Measurements from ENCODE around the gene NPLOC4. TPM values are rescaled to one million over a fixed set of nuclear protein-coding genes. Genes with fewer than 3 reads are reported as not detected.

The NPLOC4 gene
- total and polyA plus RNA-seq, 4 donors = 26.7 to 94.3 (median 70.6) TPM

DNA sequence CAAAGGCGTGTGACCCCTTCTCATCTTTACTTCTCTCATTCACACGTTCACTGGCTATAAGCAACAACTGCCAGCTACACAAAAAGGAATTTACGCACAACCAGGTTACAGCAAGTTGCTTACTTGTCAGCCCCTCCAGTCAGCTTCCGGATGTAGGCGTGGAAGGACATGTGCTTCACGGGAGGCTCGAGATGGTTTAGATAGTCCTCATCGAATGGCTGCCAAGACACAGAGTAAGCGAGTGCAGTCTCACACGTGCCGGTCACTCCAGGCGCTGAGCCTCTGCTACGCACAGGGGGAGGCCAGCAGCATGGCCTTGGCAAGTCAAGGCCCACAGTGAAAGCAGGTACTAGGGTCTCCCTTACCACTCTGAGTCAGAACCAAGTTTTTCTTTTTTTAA, 28.3 kb downstream of the NPLOC4 start:
- ATAC-seq (ENCODE audit: low FRiP score) (no peak), DNase-seq (no peak)

GRCh38 chr17:81608082-81608481, 28.8 kb downstream of the NPLOC4 start:
- no peak overlapping the region for H3K4me3 ChIP-seq (ENCODE audit: low read length in 2 of 2)
- no peaks in the 10 kb centered on the region for H3K9me3 ChIP-seq (ENCODE audit: control insufficient read depth, low read length)
- intact Hi-C loops (cut with DNase I) = loop anchor here in 1 of 2 donors (5.0 to 10.0 kb wide), 2 partner anchors 213 to 356 kb away; partner anchors contain the start of gene BAHCC1
- H3K4me1 ChIP-seq (ENCODE audit: control insufficient read depth in 1 of 2, insufficient read depth in 2 of 2, low read length in 2 of 2) = no peaks in the 10 kb centered on the region
- DNase-seq = no peak
- H3K27me3 ChIP-seq (ENCODE audit: control insufficient read depth in 1 of 2, insufficient read depth in 2 of 2, low read length in 1 of 2) = no peaks in the 10 kb centered on the region
- ATAC-seq (ENCODE audit: low FRiP score) = no peak
- WGBS, 2 donors = 95 to 96% methylated on average over 4 of the region's 4 CpGs
- H3K27ac ChIP-seq (ENCODE audit: low read depth in 1 of 2, low read length in 2 of 2) = no peak overlapping the region
- H3K36me3 ChIP-seq (ENCODE audit: control insufficient read depth in 1 of 2, insufficient read depth in 2 of 2, low read length in 1 of 2) = peaks cover 0 to 16% of the 10 kb centered on the region in 2 donors

More for the DNA sequence above, 28.3 kb downstream of the NPLOC4 start:
- intact Hi-C loops (cut with DNase I) = loop anchor here in 1 of 2 donors (5.0 to 10.0 kb wide), 2 partner anchors 214 to 356 kb away; partner anchors contain the start of gene BAHCC1
- H3K36me3 ChIP-seq (ENCODE audit: control insufficient read depth in 1 of 2, insufficient read depth in 2 of 2, low read length in 1 of 2) = peaks cover 0 to 16% of the 10 kb centered on the region in 2 donors
- no peak overlapping the region for H3K4me3 ChIP-seq (ENCODE audit: low read length in 2 of 2)
- no peaks in the 10 kb centered on the region for H3K9me3 ChIP-seq (ENCODE audit: control insufficient read depth, low read length)
- H3K27me3 ChIP-seq (ENCODE audit: control insufficient read depth in 1 of 2, insufficient read depth in 2 of 2, low read length in 1 of 2) = no peaks in the 10 kb centered on the region
- H3K27ac ChIP-seq (ENCODE audit: low read depth in 1 of 2, low read length in 2 of 2) = no peak overlapping the region
- H3K4me1 ChIP-seq (ENCODE audit: control insufficient read depth in 1 of 2, insufficient read depth in 2 of 2, low read length in 2 of 2) = no peaks in the 10 kb centered on the region
- 88 to 91% methylated on average over 13 of the region's 13 CpGs for WGBS, 2 donors

DNA sequence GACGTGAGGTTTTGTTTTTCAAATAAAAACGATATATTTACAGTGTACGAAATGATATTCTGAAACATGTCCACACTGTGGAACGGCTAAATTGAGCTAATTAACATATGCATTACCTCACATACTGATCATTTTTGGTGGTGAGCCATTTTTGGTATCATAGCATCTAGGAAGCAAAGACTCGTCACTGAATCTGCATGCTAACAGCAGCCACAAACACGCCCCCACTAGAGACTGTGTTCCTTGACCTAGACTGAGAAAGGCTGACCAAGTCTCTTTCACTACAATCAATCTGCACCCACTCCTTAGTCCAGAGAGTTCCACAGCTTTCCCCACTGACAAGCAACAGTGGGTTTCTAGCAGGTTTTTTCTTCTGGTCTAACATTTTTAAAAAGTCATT, 29.5 kb downstream of the NPLOC4 start:
- 63 to 70% methylated on average over 6 of the region's 6 CpGs for WGBS, 2 donors
- Histone ChIP-seq H3K4me3 (ENCODE audit: low read length in 2 of 2) (no peak overlapping the region), H3K27me3 (ENCODE audit: control insufficient read depth in 1 of 2, insufficient read depth in 2 of 2, low read length in 1 of 2) (no peaks in the 10 kb centered on the region), H3K9me3 (ENCODE audit: control insufficient read depth, low read length) (no peaks in the 10 kb centered on the region), H3K4me1 (ENCODE audit: control insufficient read depth in 1 of 2, insufficient read depth in 2 of 2, low read length in 2 of 2) (no peaks in the 10 kb centered on the region), H3K36me3 (ENCODE audit: control insufficient read depth in 1 of 2, insufficient read depth in 2 of 2, low read length in 1 of 2) (peaks cover 0 to 16% of the 10 kb centered on the region in 2 donors), H3K27ac (ENCODE audit: low read depth in 1 of 2, low read length in 2 of 2) (no peak overlapping the region)
- intact Hi-C loops (cut with DNase I) = loop anchor here in 1 of 2 donors (5.0 to 10.0 kb wide), 2 partner anchors 213 to 355 kb away; partner anchors contain the start of gene BAHCC1
- ATAC-seq (ENCODE audit: low FRiP score) (no peak), DNase-seq (no peak)

- no peak overlapping the region for H3K4me3 ChIP-seq (ENCODE audit: low read length in 2 of 2)
- no peaks in the 10 kb centered on the region for H3K27me3 ChIP-seq (ENCODE audit: control insufficient read depth in 1 of 2, insufficient read depth in 2 of 2, low read length in 1 of 2)
- H3K27ac ChIP-seq (ENCODE audit: low read depth in 1 of 2, low read length in 2 of 2) = no peak overlapping the region
- DNase-seq (no peak), ATAC-seq (ENCODE audit: low FRiP score) (no peak)
- 59 to 64% methylated on average over 11 of the region's 11 CpGs for WGBS, 2 donors
- intact Hi-C loops (cut with DNase I) = loop anchor here (5.0 to 10.0 kb wide), 3 partner anchors 87 to 352 kb away; partner anchors contain the start of gene BAHCC1 (in 1 of the 2)
- H3K36me3 ChIP-seq (ENCODE audit: control insufficient read depth in 1 of 2, insufficient read depth in 2 of 2, low read length in 1 of 2) = peaks cover 0 to 15% of the 10 kb centered on the region in 2 donors
- H3K9me3 ChIP-seq (ENCODE audit: control insufficient read depth, low read length) = no peaks in the 10 kb centered on the region
- no peaks in the 10 kb centered on the region for H3K4me1 ChIP-seq (ENCODE audit: control insufficient read depth in 1 of 2, insufficient read depth in 2 of 2, low read length in 2 of 2)
These were observed 32.9 kb downstream of the NPLOC4 start for GRCh38 chr17:81603846-81604610.

GRCh38 chr17:81601525-81602120, 35.3 kb downstream of the NPLOC4 start:
- no peaks in the 10 kb centered on the region for H3K9me3 ChIP-seq (ENCODE audit: control insufficient read depth, low read length)
- peaks cover 0 to 13% of the 10 kb centered on the region in 2 donors for H3K36me3 ChIP-seq (ENCODE audit: control insufficient read depth in 1 of 2, insufficient read depth in 2 of 2, low read length in 1 of 2)
- no peak overlapping the region for H3K27ac ChIP-seq (ENCODE audit: low read depth in 1 of 2, low read length in 2 of 2)
- 22 to 31% methylated on average over 9 of the region's 9 CpGs for WGBS, 2 donors
- no peaks in the 10 kb centered on the region for H3K27me3 ChIP-seq (ENCODE audit: control insufficient read depth in 1 of 2, insufficient read depth in 2 of 2, low read length in 1 of 2)
- H3K4me3 ChIP-seq (ENCODE audit: low read length in 2 of 2) = no peak overlapping the region
- H3K4me1 ChIP-seq (ENCODE audit: control insufficient read depth in 1 of 2, insufficient read depth in 2 of 2, low read length in 2 of 2) = no peaks in the 10 kb centered on the region
- intact Hi-C loops (cut with DNase I) = loop anchor here (5.0 to 10.0 kb wide), 3 partner anchors 84 to 349 kb away; partner anchors contain the start of gene BAHCC1 (in 1 of the 2)
- ATAC-seq (ENCODE audit: low FRiP score) = peak; percentile 82
- peak in 1 of 2 donors; percentile 41 for DNase-seq

DNA sequence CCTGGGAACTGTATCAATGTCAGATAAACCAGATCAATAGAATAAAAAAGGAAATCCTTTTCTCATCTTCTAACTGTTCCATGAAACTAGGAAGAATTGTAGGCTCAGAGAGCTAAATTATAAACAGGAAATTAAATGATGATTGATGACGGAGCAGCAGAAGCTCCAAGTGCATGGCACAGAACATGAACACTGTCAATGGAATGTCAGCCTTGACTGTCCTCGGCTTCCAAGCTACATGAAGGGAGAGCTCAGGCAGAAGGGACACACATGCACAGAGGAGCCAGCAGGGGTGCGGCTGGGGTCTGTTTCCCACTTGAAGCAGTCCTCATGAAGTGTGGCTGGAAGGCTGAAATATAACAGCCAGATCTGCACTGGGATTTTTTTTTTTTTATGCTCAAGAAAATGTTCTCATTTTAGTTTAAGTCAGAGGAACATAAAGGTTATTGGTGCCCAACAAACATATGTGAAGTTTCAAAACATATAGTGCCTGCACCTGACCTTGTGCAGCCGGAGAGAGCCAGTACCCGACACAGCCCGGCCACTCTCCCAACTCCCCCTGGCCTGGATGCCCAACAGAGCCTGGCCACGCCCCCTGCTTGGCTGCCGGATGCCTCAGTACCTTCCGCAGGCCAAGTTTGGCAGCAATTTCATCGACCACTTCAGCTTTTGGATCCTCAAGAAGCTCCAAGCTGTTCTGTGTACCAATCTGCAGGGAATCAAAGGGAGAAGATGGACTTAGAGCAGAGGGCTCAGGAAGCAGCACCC, 37.0 kb downstream of the NPLOC4 start:
- intact Hi-C loops (cut with DNase I) = loop anchor here (5.0 to 10.0 kb wide), 4 partner anchors 43 to 348 kb away; partner anchors contain the start of gene BAHCC1 (in 1 of the 2)
- peaks cover 0 to 11% of the 10 kb centered on the region in 2 donors for H3K36me3 ChIP-seq (ENCODE audit: control insufficient read depth in 1 of 2, insufficient read depth in 2 of 2, low read length in 1 of 2)
- ATAC-seq (ENCODE audit: low FRiP score) (no peak), DNase-seq (peak; percentile 64 to 83)
- no peak overlapping the region for H3K4me3 ChIP-seq (ENCODE audit: low read length in 2 of 2)
- H3K27me3 ChIP-seq (ENCODE audit: control insufficient read depth in 1 of 2, insufficient read depth in 2 of 2, low read length in 1 of 2) = no peaks in the 10 kb centered on the region
- H3K4me1 ChIP-seq (ENCODE audit: control insufficient read depth in 1 of 2, insufficient read depth in 2 of 2, low read length in 2 of 2) = no peaks in the 10 kb centered on the region
- peak overlapping the region in 1 of 2 donors; percentile 51 for H3K27ac ChIP-seq (ENCODE audit: low read depth in 1 of 2, low read length in 2 of 2)
- WGBS, 2 donors = 13 to 22% methylated on average over 10 of the region's 10 CpGs
- no peaks in the 10 kb centered on the region for H3K9me3 ChIP-seq (ENCODE audit: control insufficient read depth, low read length)

DNA sequence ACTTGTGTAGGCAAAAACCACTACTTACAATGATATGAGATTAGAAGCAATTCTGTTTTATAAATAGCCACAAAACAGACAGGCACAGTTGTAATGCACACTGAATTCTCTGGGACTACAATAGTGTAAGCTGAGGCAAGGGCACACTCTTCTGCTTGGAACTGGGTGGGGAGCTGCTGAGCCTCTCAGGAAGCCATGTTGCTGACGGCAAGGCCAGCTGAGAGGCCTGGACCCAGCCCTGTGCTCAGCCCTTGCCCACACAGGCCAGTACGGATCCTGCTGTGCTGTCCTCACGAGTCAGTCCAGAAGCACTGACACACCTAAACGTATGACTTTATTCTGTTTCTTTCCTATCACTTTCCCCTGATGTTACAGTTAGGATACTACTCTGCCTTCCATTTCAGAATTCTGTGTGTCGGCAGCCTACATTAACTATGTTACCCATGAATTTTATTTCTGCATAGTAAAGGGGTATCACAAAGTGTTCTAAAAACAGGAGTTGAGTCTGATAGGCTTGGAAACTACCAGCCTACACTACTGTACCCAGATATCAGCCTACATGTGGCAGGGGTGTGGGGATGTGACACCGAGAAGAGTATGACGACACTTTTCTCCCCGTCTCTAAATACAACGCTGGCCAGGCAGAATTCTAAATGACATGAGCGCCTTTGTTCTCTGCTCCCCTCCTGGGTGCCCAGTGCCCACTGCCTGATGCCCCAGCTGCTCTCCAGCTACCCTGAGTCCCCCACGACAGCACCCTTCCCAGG, 43.6 kb downstream of the NPLOC4 start:
- intact Hi-C loops (cut with DNase I) = no loop called here
- no peak for DNase-seq
- H3K36me3 ChIP-seq (ENCODE audit: control insufficient read depth in 1 of 2, insufficient read depth in 2 of 2, low read length in 1 of 2) = peaks cover 0 to 5% of the 10 kb centered on the region in 2 donors

DNA sequence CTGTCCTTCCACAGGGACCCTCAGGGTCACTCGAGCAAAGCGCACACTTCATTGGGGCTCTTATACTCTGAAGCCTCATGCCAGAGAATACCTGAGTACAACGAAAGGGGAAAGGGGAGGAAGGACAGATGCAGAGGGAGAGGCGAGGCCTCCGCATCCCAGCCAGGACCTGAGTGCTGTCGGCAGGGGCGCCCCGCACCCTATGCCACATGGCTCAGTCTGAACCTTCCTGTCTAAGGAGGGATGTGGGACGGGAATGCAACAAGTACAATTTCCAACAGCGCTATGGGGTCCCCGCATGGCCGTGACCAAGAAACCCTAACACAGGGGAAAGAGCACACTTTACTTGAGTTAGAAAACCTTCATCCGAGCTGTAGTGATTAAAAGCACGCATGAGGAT, 44.9 kb downstream of the NPLOC4 start:
- no peak overlapping the region for H3K27ac ChIP-seq (ENCODE audit: low read depth in 1 of 2, low read length in 2 of 2)
- no peak for ATAC-seq (ENCODE audit: low FRiP score)
- H3K4me1 ChIP-seq (ENCODE audit: control insufficient read depth in 1 of 2, insufficient read depth in 2 of 2, low read length in 2 of 2) = no peaks in the 10 kb centered on the region
- no peak overlapping the region for H3K4me3 ChIP-seq (ENCODE audit: low read length in 2 of 2)
- intact Hi-C loops (cut with DNase I) = loop anchor here in 1 of 2 donors (1.0 kb wide), 1 partner anchor 22 kb away; no protein-coding TSS in a partner anchor
- 91 to 93% methylated on average over 14 of the region's 14 CpGs for WGBS, 2 donors
- H3K9me3 ChIP-seq (ENCODE audit: control insufficient read depth, low read length) = no peaks in the 10 kb centered on the region
- H3K36me3 ChIP-seq (ENCODE audit: control insufficient read depth in 1 of 2, insufficient read depth in 2 of 2, low read length in 1 of 2) = peaks cover 0 to 5% of the 10 kb centered on the region in 2 donors
- no peaks in the 10 kb centered on the region for H3K27me3 ChIP-seq (ENCODE audit: control insufficient read depth in 1 of 2, insufficient read depth in 2 of 2, low read length in 1 of 2)
- DNase-seq = no peak

More for the DNA sequence above, 43.6 kb downstream of the NPLOC4 start:
- no peak for ATAC-seq (ENCODE audit: low FRiP score)
- no peak overlapping the region for H3K4me3 ChIP-seq (ENCODE audit: low read length in 2 of 2)
- H3K9me3 ChIP-seq (ENCODE audit: control insufficient read depth, low read length) = no peaks in the 10 kb centered on the region
- WGBS, 2 donors = 89 to 91% methylated on average over 11 of the region's 11 CpGs
- no peaks in the 10 kb centered on the region for H3K27me3 ChIP-seq (ENCODE audit: control insufficient read depth in 1 of 2, insufficient read depth in 2 of 2, low read length in 1 of 2)
- H3K27ac ChIP-seq (ENCODE audit: low read depth in 1 of 2, low read length in 2 of 2) = no peak overlapping the region
- no peaks in the 10 kb centered on the region for H3K4me1 ChIP-seq (ENCODE audit: control insufficient read depth in 1 of 2, insufficient read depth in 2 of 2, low read length in 2 of 2)

All from aorta (tissue), 5 donors.